Lower leg skin (tissue), 4 donors: ENCODE data around the gene HLTF. TPM values are rescaled to one million over a fixed set of nuclear protein-coding genes. Genes with fewer than 3 reads are reported as not detected.

Experiments
- DNase-seq, 2 donors: peaks; one replicate each; pipeline ENCODE4 v3.0.0-alpha.2; 2019; ENCODE audit warnings: low spot score in 2 of 2
- H3K4me3 ChIP-seq: fragments of 200-600 bp; sonication (generic); 2 replicates; pipeline ENCODE4 v1.5.1; 2017; ENCODE audit warnings: mild to moderate bottlenecking, low read depth; ENCODE audit not compliant: poor library complexity, severe bottlenecking
- POLR2A ChIP-seq, 2 donors: fragments of 450-650 bp; IDR thresholded peaks; one replicate each; pipeline ENCODE4 v1.6.1; 2016 to 2017; ENCODE audit warnings: antibody characterized with exemption in 2 of 2, mild to moderate bottlenecking in 1 of 2, moderate library complexity in 1 of 2
- WGBS, 2 donors: methylation state at CpG; one replicate each; pipeline ENCODE4 v1.1.5; 2018; 5-methylcytosine and 5-hydroxymethylcytosine counted together
- intact Hi-C: fragments of 100-400 bp; cut with DNase I; formaldehyde crosslinking; loops from one replicate; pipeline ENCODE4 v1.15.0; 2023; ENCODE audit warnings: low total_unique reads
- total RNA-seq, 4 donors: library from RNA; depleted of rRNA; stranded (reverse); fragments of >200 nt; gene quantifications; one replicate each; pipeline ENCODE4 v1.1.0, GENCODE V29; 2016
- TF ChIP-seq, protein P1 (sequence below), 3 donors: fragments of 450-650 bp; IDR thresholded peaks; one replicate each; pipeline ENCODE4 v1.5.1; 2016; ENCODE audit warnings: antibody characterized with exemption in 3 of 3, mild to moderate bottlenecking in 3 of 3, moderate library complexity in 2 of 3

The HLTF gene
- total RNA-seq, 4 donors from 2014 or later = 3.3 to 7.7 (median 5.7) TPM

DNA sequence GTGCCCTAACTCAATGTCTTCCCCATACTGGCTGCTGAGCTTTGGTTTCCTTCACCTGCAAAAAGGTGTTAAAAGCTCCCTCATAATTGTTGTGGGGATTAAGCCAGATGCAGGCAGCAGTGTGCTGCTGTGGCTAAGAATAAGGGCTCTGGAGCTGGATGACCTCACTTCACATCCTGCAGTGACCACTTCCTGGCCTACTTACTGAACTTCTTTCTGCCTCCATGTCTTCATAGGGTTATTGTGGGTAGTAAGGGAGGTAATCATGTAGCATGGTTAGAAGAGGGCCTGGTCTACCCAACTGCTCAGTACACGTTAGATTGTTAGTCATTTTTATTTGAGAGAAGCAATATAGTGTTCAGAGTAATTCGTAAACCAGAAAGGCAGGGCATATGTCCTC, 76.6 kb downstream of the HLTF start:
- no peak overlapping the region for H3K4me3 ChIP-seq
- intact Hi-C loops = no loop called here
- TF ChIP-seq, protein P1, sequence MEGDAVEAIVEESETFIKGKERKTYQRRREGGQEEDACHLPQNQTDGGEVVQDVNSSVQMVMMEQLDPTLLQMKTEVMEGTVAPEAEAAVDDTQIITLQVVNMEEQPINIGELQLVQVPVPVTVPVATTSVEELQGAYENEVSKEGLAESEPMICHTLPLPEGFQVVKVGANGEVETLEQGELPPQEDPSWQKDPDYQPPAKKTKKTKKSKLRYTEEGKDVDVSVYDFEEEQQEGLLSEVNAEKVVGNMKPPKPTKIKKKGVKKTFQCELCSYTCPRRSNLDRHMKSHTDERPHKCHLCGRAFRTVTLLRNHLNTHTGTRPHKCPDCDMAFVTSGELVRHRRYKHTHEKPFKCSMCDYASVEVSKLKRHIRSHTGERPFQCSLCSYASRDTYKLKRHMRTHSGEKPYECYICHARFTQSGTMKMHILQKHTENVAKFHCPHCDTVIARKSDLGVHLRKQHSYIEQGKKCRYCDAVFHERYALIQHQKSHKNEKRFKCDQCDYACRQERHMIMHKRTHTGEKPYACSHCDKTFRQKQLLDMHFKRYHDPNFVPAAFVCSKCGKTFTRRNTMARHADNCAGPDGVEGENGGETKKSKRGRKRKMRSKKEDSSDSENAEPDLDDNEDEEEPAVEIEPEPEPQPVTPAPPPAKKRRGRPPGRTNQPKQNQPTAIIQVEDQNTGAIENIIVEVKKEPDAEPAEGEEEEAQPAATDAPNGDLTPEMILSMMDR (IDR thresholded peaks at IDR 0.05) = no peak
- no peak for TF ChIP-seq POLR2A (IDR thresholded peaks at IDR 0.05)
- DNase-seq = no peak
- 91 to 94% methylated on average over 2 of the region's 2 CpGs for WGBS, 2 donors

DNA sequence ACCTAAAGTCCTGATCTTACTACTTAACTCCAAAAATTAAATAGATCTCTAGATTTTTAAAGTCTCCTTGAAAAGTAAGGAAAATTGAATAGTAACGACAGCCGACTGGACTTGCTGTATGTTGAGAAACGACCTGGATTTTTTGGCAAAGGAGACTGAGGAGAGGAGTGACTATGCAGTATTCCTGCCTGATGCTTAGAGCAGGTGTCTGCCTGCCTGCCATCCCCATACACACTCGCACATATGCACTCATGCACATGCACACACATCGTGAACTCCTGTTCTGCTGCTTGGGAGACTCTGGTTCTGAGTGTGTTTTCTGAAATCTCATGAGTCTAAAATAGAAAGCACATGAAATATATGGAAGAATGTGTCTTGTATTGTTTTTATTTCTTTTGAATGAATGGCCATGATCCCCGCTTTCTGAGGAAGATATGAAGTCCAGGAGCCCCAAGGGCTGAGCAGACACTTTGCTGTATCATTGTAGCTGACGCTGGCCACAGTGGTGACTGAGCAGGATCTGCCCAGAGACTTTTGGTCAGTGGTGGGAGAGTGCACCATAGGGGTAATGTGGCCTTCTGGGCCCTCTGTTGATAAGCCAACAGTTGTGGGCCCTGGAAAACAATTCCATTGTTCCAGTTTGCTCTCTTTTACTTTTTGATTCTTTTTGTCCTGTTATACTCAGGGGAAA, 78.6 kb downstream of the HLTF start:
- DNase-seq = no peak
- TF ChIP-seq, protein P1 (IDR thresholded peaks at IDR 0.05) = no peak
- TF ChIP-seq POLR2A (IDR thresholded peaks at IDR 0.05) = no peak
- 87 to 95% methylated on average over 7 of the region's 7 CpGs for WGBS, 2 donors
- H3K4me3 ChIP-seq = no peak overlapping the region
- intact Hi-C loops = no loop called here

DNA sequence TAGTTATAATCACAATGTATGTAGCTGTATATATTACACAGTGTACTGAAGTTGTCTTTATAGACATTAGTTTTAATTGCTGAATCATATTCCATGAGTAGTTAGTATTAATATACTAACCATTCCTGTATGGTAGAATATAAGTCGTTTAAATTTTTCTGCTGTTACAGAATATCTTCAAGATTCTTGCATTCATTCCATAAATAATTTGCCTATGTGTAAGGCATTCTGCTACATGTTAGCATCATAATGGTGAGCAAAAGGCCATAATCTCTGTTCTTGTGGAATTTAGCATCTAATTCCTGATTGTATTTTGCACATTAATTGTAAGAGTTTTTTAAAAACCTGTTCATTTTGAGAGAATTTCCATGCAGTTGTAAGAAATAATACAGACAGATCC, 80.9 kb downstream of the HLTF start:
- intact Hi-C loops = no loop called here
- no peak for TF ChIP-seq POLR2A (IDR thresholded peaks at IDR 0.05)
- TF ChIP-seq, protein P1 (IDR thresholded peaks at IDR 0.05) = no peak

DNA sequence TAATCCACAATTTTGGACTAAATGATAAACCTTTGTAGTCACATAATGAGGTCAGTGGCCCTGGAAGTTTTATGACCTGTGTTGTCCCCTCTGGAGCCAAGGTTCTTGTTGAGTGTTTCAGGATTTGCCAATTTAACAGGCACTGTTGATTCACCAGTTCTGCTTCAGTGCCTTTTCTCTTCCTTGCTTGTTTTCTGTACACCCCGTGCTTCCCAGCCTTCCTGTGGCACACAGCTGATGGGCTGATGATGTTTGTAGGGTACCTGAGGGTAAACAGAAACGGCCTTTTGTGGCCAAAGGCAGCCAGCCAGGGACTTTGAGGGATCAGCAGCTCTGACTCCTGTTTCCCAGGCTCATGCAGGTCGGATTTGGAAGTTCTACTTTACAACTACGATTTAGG, 81.7 kb downstream of the HLTF start:
- 63 to 71% methylated on average over 4 of the region's 4 CpGs for WGBS, 2 donors
- H3K4me3 ChIP-seq = no peak overlapping the region
- DNase-seq = no peak
- intact Hi-C loops = no loop called here
- TF ChIP-seq POLR2A (IDR thresholded peaks at IDR 0.05) = no peak
- TF ChIP-seq, protein P1 (IDR thresholded peaks at IDR 0.05) = no peak

More for the DNA sequence above, 80.9 kb downstream of the HLTF start:
- 81 to 83% methylated on average over 1 of the region's 1 CpG for WGBS, 2 donors
- no peak overlapping the region for H3K4me3 ChIP-seq
- DNase-seq = no peak

DNA sequence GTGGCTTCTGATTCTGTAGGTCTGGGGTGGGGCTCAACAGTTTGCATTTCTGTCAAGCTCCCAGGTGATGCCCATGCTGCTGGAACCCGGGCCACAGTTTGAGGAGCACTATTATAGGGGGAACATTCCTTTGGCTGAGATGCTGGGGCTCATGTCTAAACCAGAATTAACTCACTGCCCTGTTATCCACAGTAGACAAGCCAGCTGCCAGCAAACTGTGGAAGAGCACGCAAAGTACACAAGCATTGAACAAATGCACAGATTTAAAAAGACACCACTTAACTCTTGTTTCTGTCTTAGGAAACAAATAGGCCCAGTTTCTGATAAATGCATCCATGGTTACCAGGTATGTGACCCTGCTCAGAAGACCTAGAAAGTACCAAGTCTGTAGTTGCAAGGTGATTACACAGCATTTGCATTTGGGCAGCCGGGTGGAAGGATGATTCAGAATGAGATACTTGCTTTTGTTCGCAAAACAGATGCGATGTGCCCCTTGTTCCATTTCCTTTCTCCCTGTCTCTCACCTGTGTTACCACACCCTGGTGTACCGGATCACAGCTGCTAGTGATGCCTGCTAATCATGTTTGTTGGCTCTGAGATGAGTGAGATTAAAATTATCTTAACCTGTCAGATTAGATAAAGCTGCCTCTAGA, 82.6 kb downstream of the HLTF start:
- 81 to 85% methylated on average over 6 of the region's 6 CpGs for WGBS, 2 donors
- no peak overlapping the region for H3K4me3 ChIP-seq
- TF ChIP-seq, protein P1 (IDR thresholded peaks at IDR 0.05) = no peak
- TF ChIP-seq POLR2A (IDR thresholded peaks at IDR 0.05) = no peak
- DNase-seq = no peak
- intact Hi-C loops = no loop called here
